GM13976 (cell line): ENCODE data around the gene LAMB3.

ENCODE experiments used
- DNase-seq: peaks from one replicate; pipeline ENCODE4 v3.0.0; 2012; ENCODE audit warnings: low spot score
- CTCF ChIP-seq: IDR thresholded peaks from 2 replicates; pipeline ENCODE4 v1.5.1; 2012; ENCODE audit warnings: borderline replicate concordance, mild to moderate bottlenecking; ENCODE audit not compliant: insufficient read depth; ENCODE audit errors: extremely low read depth, missing control alignments, control extremely low read depth
- in situ Hi-C: fragments of 300-500 bp; cut with MboI; formaldehyde crosslinking; loops from one replicate; pipeline ENCODE4 v1.12.0; 2022; ENCODE audit warnings: low sequenced_read_pairs, mixed read lengths, inconsistent platforms; ENCODE audit not compliant: unreplicated experiment

LAMB3 gene

GRCh38 chr1:209635850-209636249 lies 16.4 kb downstream of the LAMB3 start:
- TF ChIP-seq CTCF: no peak
- DNase-seq: no peak
- in situ Hi-C loops: no loop called here

- in situ Hi-C loops: no loop called here
- no peak for DNase-seq
- no peak for TF ChIP-seq CTCF
Measured at GRCh38 chr1:209634005-209634737, 18.1 kb downstream of the LAMB3 start.

DNA sequence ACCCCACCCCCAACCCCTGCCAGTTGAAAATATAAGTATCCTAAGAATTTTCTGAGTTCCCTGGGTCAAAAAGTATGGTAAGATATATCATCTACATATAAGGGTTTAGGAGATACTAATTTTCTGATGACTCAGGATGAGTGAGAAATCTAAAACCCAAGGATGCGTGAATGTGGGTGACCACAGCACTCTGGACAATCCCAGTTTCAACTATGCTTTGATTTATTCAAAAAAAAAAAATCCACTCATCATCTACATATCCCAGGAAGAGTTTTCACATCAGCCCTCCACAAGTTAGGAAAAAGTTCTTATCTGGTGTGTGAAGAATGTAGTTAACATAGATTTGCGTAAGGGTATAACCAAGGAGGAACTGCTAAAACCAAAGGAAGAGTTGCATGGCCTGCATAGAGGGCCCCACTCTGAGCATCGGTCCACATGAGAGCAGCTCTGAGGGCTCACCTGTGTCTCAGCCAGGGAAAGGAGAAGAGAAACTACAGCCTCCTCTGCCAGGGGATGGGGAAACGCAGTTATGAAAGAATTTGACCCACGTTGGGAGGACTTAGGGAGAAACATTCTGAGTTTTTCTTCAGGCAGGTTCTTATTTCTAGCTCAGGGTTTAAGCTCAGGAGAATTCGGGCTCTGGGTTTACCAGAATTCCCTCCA lies 18.8 kb downstream of the LAMB3 start:
- DNase-seq: peak; percentile 56
- TF ChIP-seq CTCF: no peak
- in situ Hi-C loops: no loop called here

- in situ Hi-C loops: no loop called here
Measured at GRCh38 chr1:209630383-209631225, 21.6 kb downstream of the LAMB3 start.

GRCh38 chr1:209629621-209630382 lies 22.4 kb downstream of the LAMB3 start:
- no peak for TF ChIP-seq CTCF
- in situ Hi-C loops: loop anchor here (10.0 kb wide), 1 partner anchor 55 kb away; no protein-coding TSS in a partner anchor
- no peak for DNase-seq

More at GRCh38 chr1:209630383-209631225, 21.6 kb downstream of the LAMB3 start:
- DNase-seq: no peak
- no peak for TF ChIP-seq CTCF

DNA sequence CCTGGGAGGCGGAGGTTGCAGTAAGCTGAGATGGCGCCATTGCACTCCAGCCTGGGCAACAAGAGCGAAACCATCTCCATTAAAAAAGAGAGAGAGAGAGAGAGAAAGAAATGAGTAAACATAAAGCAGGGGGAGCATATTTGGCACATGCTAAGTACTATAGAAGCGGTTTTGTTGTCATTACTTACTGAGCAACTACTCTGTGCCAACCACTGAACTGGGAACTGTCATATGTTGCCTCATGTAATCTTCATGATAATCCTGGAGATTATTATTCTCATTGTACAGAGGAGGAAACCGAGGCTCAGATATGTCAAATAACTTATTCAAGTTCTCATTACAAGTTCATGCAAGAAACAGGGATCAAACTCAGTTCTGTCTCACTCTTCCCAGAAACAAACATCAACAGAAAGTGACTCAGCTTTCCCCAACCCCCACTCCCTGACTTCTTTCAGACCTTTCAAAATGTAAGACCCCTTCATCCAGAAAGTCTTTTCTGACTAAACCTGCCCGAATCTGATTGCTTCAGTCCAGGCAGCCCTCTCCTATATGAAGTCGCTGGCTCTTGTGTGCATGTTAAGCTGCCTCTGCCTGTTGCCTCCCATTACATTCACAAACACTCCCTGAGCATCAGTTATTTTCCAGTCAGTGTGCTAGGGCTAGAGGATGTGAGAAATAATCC lies 23.5 kb downstream of the LAMB3 start:
- TF ChIP-seq CTCF: no peak
- DNase-seq: no peak
- in situ Hi-C loops: loop anchor here (10.0 kb wide), 1 partner anchor 54 kb away; no protein-coding TSS in a partner anchor
